ENCODE data around the gene NTN4. TPM values are rescaled to one million over a fixed set of nuclear protein-coding genes. Genes with fewer than 3 reads are reported as not detected.

The NTN4 gene
- total and polyA plus RNA-seq, 12 donors = 17.9 to 105 (median 64.5) TPM

DNA sequence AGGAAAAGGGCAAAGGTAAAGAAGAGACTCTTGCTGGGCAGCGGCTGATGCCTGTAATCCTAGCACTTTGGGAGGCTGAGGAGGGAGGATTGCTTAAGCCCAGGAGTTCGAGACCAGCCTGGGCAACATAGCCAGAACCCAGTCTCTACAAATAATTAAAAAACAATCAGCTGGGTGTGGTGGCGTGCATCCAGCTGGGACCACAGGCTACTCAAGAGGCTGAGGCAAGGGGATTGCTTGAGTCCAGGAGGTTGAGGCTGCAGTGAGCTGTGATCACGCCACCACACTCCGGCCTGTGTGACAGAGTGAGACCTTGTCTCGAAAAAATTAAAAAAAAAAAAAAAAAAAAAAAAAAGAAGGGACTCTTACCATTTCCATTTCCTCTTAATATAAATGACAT is 138.9 kb downstream of the NTN4 start:
- Histone ChIP-seq H3K4me3 (no peak overlapping the region), H3K9me3 (no peaks in the 10 kb centered on the region), H3K27ac (peak overlapping the region in 2 of 10 donors; percentile 66 to 78), H3K4me1 (peaks cover 4 to 62% (median 19%) of the 10 kb centered on the region in 9 donors), H3K36me3 (no peaks in the 10 kb centered on the region), H3K27me3 (no peaks in the 10 kb centered on the region)
- TF ChIP-seq, protein P1, sequence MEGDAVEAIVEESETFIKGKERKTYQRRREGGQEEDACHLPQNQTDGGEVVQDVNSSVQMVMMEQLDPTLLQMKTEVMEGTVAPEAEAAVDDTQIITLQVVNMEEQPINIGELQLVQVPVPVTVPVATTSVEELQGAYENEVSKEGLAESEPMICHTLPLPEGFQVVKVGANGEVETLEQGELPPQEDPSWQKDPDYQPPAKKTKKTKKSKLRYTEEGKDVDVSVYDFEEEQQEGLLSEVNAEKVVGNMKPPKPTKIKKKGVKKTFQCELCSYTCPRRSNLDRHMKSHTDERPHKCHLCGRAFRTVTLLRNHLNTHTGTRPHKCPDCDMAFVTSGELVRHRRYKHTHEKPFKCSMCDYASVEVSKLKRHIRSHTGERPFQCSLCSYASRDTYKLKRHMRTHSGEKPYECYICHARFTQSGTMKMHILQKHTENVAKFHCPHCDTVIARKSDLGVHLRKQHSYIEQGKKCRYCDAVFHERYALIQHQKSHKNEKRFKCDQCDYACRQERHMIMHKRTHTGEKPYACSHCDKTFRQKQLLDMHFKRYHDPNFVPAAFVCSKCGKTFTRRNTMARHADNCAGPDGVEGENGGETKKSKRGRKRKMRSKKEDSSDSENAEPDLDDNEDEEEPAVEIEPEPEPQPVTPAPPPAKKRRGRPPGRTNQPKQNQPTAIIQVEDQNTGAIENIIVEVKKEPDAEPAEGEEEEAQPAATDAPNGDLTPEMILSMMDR (IDR thresholded peaks at IDR 0.05) = no peak
- no peak for DNase-seq
- intact Hi-C loops (cut with DNase I) = no loop called here
- no peak for ATAC-seq
- WGBS, 2 donors = 96 to 97% methylated on average over 6 of the region's 6 CpGs

DNA sequence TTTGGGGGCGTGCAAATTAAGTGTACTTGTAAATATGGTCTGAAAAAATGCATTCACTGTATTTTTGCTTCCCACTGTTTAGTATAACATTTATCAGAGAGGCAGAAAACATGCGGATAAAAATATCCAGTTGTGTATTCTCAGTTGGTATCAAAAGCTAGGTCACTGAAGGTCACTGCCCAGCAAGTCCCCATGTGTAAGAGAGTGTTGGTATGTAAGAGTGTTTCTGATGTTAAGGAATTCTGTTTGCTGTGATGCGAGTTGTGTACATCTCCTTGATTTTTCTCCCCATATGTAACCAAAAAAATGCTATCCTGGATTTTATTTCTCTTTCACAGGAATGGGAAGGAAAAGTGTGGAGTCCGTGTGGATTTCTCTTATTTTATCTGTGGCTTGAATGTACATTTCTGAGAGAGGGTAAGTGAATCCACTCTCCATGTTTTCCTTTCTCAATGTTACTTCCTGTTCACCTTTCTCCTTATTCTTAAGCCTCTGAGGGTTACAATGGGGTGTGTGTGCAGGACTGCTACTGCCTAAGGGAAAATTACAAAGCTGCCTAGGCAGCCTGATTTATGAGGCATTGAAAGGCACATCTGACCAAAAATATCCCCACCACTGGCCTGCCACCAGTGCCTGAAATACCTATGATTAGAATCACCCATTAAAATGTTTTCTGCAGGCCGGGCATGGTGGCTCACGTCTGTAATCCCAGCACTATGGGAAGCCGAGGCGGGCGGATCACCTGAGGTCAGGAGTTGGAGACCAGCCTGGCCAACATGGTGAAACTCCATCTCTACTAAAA is 141.4 kb downstream of the NTN4 start:
- TF ChIP-seq, protein P1 (IDR thresholded peaks at IDR 0.05) = no peak
- peak in 6 of 8 donors; percentile 33 to 69 (median 54) for ATAC-seq
- H3K9me3 ChIP-seq = no peaks in the 10 kb centered on the region
- no peaks in the 10 kb centered on the region for H3K36me3 ChIP-seq
- H3K4me3 ChIP-seq = peak overlapping the region in 1 of 10 donors; percentile 1
- intact Hi-C loops (cut with DNase I) = no loop called here
- H3K4me1 ChIP-seq = peaks cover 4 to 65% (median 19%) of the 10 kb centered on the region in 9 donors
- H3K27me3 ChIP-seq = no peaks in the 10 kb centered on the region
- no peak for DNase-seq
- H3K27ac ChIP-seq = peak overlapping the region in 9 of 10 donors; percentile 0 to 77 (median 54)
- 53 to 63% methylated on average over 9 of the region's 9 CpGs for WGBS, 2 donors

DNA sequence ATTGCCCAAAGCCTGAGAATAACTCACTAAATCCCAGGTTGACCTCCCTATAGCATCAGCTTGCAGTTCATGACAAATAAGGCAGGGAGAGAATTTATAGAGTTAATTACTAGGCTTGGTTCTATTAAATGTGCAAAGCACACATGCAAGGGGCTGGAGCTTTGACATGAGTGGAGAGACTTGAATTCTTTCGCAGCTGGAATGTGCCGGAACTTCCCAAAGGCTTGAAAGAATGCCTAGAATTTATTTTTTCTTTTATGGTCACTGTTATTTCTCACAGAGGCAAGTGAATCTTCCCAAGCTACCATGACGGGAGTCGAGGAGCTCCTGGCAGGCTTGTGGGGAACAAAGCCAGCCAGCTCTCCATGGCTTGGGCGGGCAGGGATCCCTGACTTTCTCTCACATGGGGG is 143.8 kb downstream of the NTN4 start:
- ATAC-seq (peak in 3 of 8 donors; percentile 20 to 34 (median 23)), DNase-seq (no peak)
- Histone ChIP-seq H3K4me3 (peak overlapping the region in 3 of 10 donors; percentile 9 to 21 (median 16)), H3K4me1 (peaks cover 0 to 44% (median 16%) of the 10 kb centered on the region in 9 donors), H3K9me3 (no peaks in the 10 kb centered on the region), H3K27ac (peak overlapping the region in 5 of 10 donors; percentile 25 to 56 (median 42)), H3K36me3 (no peaks in the 10 kb centered on the region), H3K27me3 (no peaks in the 10 kb centered on the region)
- TF ChIP-seq, protein P1 (IDR thresholded peaks at IDR 0.05) = no peak
- WGBS, 2 donors = 43 to 48% methylated on average over 5 of the region's 5 CpGs
- intact Hi-C loops (cut with DNase I) = no loop called here

DNA sequence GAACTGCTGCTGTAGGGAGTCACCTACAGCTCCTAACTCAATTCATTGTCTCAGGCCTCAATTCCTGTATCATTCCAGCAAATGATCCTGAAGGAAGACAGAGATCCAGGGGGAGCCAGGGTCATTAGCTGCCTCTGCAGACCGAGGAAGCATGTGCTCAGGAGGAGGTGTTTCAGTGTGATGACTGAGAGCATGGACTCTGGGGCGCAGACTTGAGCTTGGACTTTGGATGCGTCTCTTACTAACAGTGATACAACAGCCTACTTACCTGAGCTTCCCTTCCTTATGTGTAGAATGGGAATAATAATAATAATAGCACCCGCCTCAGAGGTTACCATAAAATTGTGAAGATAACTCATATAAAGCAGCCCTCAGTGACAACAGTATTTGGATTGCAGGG is 147.3 kb downstream of the NTN4 start:
- intact Hi-C loops (cut with DNase I) = no loop called here
- Histone ChIP-seq H3K4me3 (no peak overlapping the region), H3K27me3 (no peaks in the 10 kb centered on the region), H3K4me1 (peaks cover 0 to 24% (median 7%) of the 10 kb centered on the region in 9 donors), H3K9me3 (no peaks in the 10 kb centered on the region), H3K36me3 (no peaks in the 10 kb centered on the region), H3K27ac (no peak overlapping the region)
- DNase-seq = no peak
- WGBS, 2 donors = 84 to 98% methylated on average over 4 of the region's 4 CpGs
- no peak for ATAC-seq
- TF ChIP-seq, protein P1 (IDR thresholded peaks at IDR 0.05) = no peak
